B cell (primary cell): ENCODE data around the gene KCNQ1OT1. TPM values are rescaled to one million over a fixed set of nuclear protein-coding genes. Genes with fewer than 3 reads are reported as not detected.

ENCODE experiments used
- ATAC-seq: fragments of 200-7000 bp; cut with Tn5 transposase; one replicate; pipeline ENCODE4 v1.10.0; 2021; ENCODE audit warnings: low read depth, mild to moderate bottlenecking, moderate number of reproducible peaks, moderate library complexity
- CTCF ChIA-PET: fragments of 350-600 bp; sonication (Branson Sonifier 250); formaldehyde crosslinking; loops from one replicate; lab custom pipeline; 2021; ENCODE audit warnings: antibody characterized with exemption, inconsistent platforms; lab: Charles Lee
- POLR2A ChIA-PET: fragments of 350-600 bp; sonication (Branson Sonifier 250); formaldehyde crosslinking; loops from one replicate; lab custom pipeline; 2021; ENCODE audit warnings: antibody characterized with exemption; lab: Charles Lee
- DNase-seq: peaks from one replicate; pipeline ENCODE4 v3.0.0; 2013
- H2AFZ ChIP-seq: 2 replicates; pipeline ENCODE4 v1.6.1; 2012; ENCODE audit warnings: mild to moderate bottlenecking, low read depth, low read length; ENCODE audit not compliant: insufficient read depth, poor library complexity, severe bottlenecking
- H3K27ac ChIP-seq, 2 donors: 1 replicate in 1 of 2; 2 replicates in 1 of 2; pipeline ENCODE4 v1.5.1; 2012 to 2013; ENCODE audit warnings: low read length in 2 of 2, mild to moderate bottlenecking in 2 of 2, moderate library complexity in 1 of 2
- H3K27me3 ChIP-seq, 4 experiments: fragments of 200-600 bp in 1 of 4; sonication (generic) in 1 of 4; replicated peaks in 1 of 4; 1 replicate in 2 of 4; 2 replicates in 2 of 4; pipeline versions ENCODE4 v1.6.1 to v1.7.0; 2013 to 2016; ENCODE audit warnings: low read length in 3 of 4, mild to moderate bottlenecking in 2 of 4, mixed read lengths in 1 of 4, moderate library complexity in 1 of 4; ENCODE audit not compliant: insufficient read depth in 4 of 4, control insufficient read depth in 3 of 4; ENCODE audit errors: control extremely low read depth in 1 of 4
- H3K36me3 ChIP-seq, 2 experiments: replicated peaks in 1 of 2; 1 replicate in 1 of 2; 2 replicates in 1 of 2; pipeline versions ENCODE4 v1.6.1 to v1.7.1; 2013; ENCODE audit warnings: low read length in 1 of 2; ENCODE audit not compliant: insufficient read depth in 2 of 2, control insufficient read depth in 1 of 2; ENCODE audit errors: control extremely low read depth in 1 of 2, extremely low read depth in 1 of 2
- H3K4me1 ChIP-seq, 2 donors: fragments of 200-600 bp in 1 of 2; sonication (generic) in 1 of 2; 1 replicate in 1 of 2; 2 replicates in 1 of 2; pipeline versions ENCODE4 v1.5.1 to v1.6.1; 2013 to 2017; ENCODE audit warnings: low read length in 2 of 2; ENCODE audit not compliant: control insufficient read depth in 2 of 2, insufficient read depth in 2 of 2
- H3K4me2 ChIP-seq: replicated peaks from 2 replicates; pipeline ENCODE3; 2012; ENCODE audit warnings: mild to moderate bottlenecking, low read depth, low read length; ENCODE audit not compliant: poor library complexity, severe bottlenecking
- H3K4me3 ChIP-seq, 5 experiments: fragments of 200-600 bp in 1 of 5; sonication (generic) in 1 of 5; 1 replicate in 3 of 5; 2 replicates in 2 of 5; pipeline versions ENCODE4 v1.5.1 to v1.7.0; 2011 to 2016; ENCODE audit warnings: low read length in 4 of 5, mild to moderate bottlenecking in 4 of 5, low read depth in 2 of 5, control low read depth in 1 of 5, moderate library complexity in 1 of 5; ENCODE audit not compliant: insufficient read depth in 1 of 5; ENCODE audit errors: control extremely low read depth in 1 of 5, extremely low read depth in 1 of 5
- H3K79me2 ChIP-seq: fragments of 200-600 bp; sonication (generic); one replicate; pipeline ENCODE4 v1.6.0; 2016; ENCODE audit warnings: low read length; ENCODE audit not compliant: control insufficient read depth, insufficient read depth
- H3K9ac ChIP-seq: fragments of 200-600 bp; sonication (generic); 2 replicates; pipeline ENCODE4 v1.6.1; 2017; ENCODE audit warnings: mild to moderate bottlenecking, low read length, moderate library complexity
- H3K9me3 ChIP-seq, 3 donors: one replicate each; pipeline versions ENCODE4 v1.6.1 to v1.7.1; 2013; ENCODE audit warnings: low read length in 2 of 3; ENCODE audit not compliant: control insufficient read depth in 2 of 3, insufficient read depth in 1 of 3; ENCODE audit errors: control extremely low read depth in 1 of 3
- H4K20me1 ChIP-seq: 2 replicates; pipeline ENCODE4 v1.6.0; 2012; ENCODE audit warnings: mild to moderate bottlenecking, low read length; ENCODE audit not compliant: insufficient read depth, control insufficient read depth, poor library complexity, severe bottlenecking
- H3K27ac Mint-ChIP-seq: one replicate; pipeline ENCODE4 v1.8.0; 2021; ENCODE audit warnings: mixed read lengths
- H3K27me3 Mint-ChIP-seq: one replicate; pipeline ENCODE4 v1.8.0; 2021; ENCODE audit warnings: mixed read lengths
- H3K4me1 Mint-ChIP-seq: one replicate; pipeline ENCODE4 v1.8.0; 2021; ENCODE audit warnings: mixed read lengths
- H3K4me3 Mint-ChIP-seq: one replicate; pipeline ENCODE4 v1.8.0; 2021; ENCODE audit warnings: mixed read lengths
- H3K9me3 Mint-ChIP-seq: one replicate; pipeline ENCODE4 v1.8.0; 2022; ENCODE audit warnings: mixed read lengths; ENCODE audit not compliant: insufficient read depth
- CTCF ChIP-seq: fragments of 200-600 bp; IDR thresholded peaks from one replicate; pipeline ENCODE4 v1.8.0; 2022; ENCODE audit warnings: antibody characterized with exemption, mild to moderate bottlenecking
- EZH2 ChIP-seq: IDR thresholded peaks from 2 replicates; pipeline ENCODE4 v1.6.1; 2012; ENCODE audit warnings: borderline replicate concordance, low read depth, mild to moderate bottlenecking, moderate library complexity, low read length; ENCODE audit not compliant: insufficient read depth, poor library complexity, severe bottlenecking
- WGBS: methylation state at CpG from one replicate; pipeline ENCODE4 v1.1.5; 2013; ENCODE audit warnings: missing lambda C conversion rate; ENCODE audit not compliant: insufficient coverage; 5-methylcytosine and 5-hydroxymethylcytosine counted together
- intact Hi-C: fragments of 100-400 bp; cut with micrococcal nuclease; formaldehyde crosslinking; loops from one replicate; pipeline ENCODE4 v1.10.0; 2022
- polyA plus RNA-seq: library from polyadenylated mRNA; depleted of rRNA; stranded (reverse); fragments of >200 nt; gene quantifications from 2 replicates; pipeline ENCODE4 v1.2.3, GENCODE V29; 2012
- total RNA-seq, 2 donors: library from RNA; stranded (reverse); fragments of 120-200 nt in 1 of 2; gene quantifications; 1 replicate in 1 of 2; 2 replicates in 1 of 2; pipeline versions ENCODE4 v1.2.3 to v1.2.4, GENCODE V29; 2013 to 2022

KCNQ1OT1 gene
- total and polyA plus RNA-seq, 2 donors (not counting 1 experiment from before 2014, with no cell fraction given): 0.03 to 0.89 TPM

GRCh38 chr11:2664791-2665525 lies 34.8 kb downstream of the KCNQ1OT1 start:
- Mint-ChIP-seq H3K27ac (no peak overlapping the region), H3K4me1 (peaks cover under 1% of the 10 kb centered on the region), H3K27me3 (no peaks in the 10 kb centered on the region), H3K4me3 (no peak overlapping the region), H3K9me3 (no peaks in the 10 kb centered on the region)
- H3K4me1 ChIP-seq: no peaks in the 10 kb centered on the region
- H2AFZ ChIP-seq: no peak overlapping the region
- H3K36me3 ChIP-seq: peaks cover 0 to 17% of the 10 kb centered on the region in 2 experiments
- ATAC-seq (no peak), DNase-seq (no peak)
- H3K4me2 ChIP-seq: no peak overlapping the region
- no peak overlapping the region for H3K4me3 ChIP-seq
- no peak for TF ChIP-seq EZH2
- no peak for TF ChIP-seq CTCF
- H3K27me3 ChIP-seq: no peaks in the 10 kb centered on the region
- intact Hi-C loops: no loop called here
- no peaks in the 10 kb centered on the region for H3K79me2 ChIP-seq
- H4K20me1 ChIP-seq: no peaks in the 10 kb centered on the region
- H3K9ac ChIP-seq: no peak overlapping the region
- 95% methylated on average over 11 of the region's 14 CpGs for WGBS
- ChIA-PET CTCF (no interaction called here), POLR2A (no interaction called here)
- H3K27ac ChIP-seq: no peak overlapping the region
- H3K9me3 ChIP-seq: peaks cover 1 to 15% (median 9%) of the 10 kb centered on the region in 3 donors

- no peak for TF ChIP-seq CTCF
- TF ChIP-seq EZH2: no peak
- POLR2A ChIA-PET: no interaction called here
These were observed 35.4 kb downstream of the KCNQ1OT1 start for GRCh38 chr11:2664376-2664775.

More at GRCh38 chr11:2664376-2664775, 35.4 kb downstream of the KCNQ1OT1 start:
- no peak for ATAC-seq
- H3K9me3 Mint-ChIP-seq: peaks cover 1% of the 10 kb centered on the region
- DNase-seq: no peak
- H3K79me2 ChIP-seq: no peaks in the 10 kb centered on the region
- H3K4me1 ChIP-seq: no peaks in the 10 kb centered on the region
- CTCF ChIA-PET: no interaction called here
- H3K4me1 Mint-ChIP-seq: no peaks in the 10 kb centered on the region
- peaks cover 3 to 15% (median 14%) of the 10 kb centered on the region in 3 donors for H3K9me3 ChIP-seq
- H4K20me1 ChIP-seq: no peaks in the 10 kb centered on the region
- no peaks in the 10 kb centered on the region for H3K27me3 ChIP-seq
- no peak overlapping the region for H3K4me3 Mint-ChIP-seq
- no peak overlapping the region for H3K27ac Mint-ChIP-seq
- no peak overlapping the region for H3K4me3 ChIP-seq
- H3K9ac ChIP-seq: no peak overlapping the region
- H2AFZ ChIP-seq: no peak overlapping the region
- H3K36me3 ChIP-seq: peaks cover 0 to 17% of the 10 kb centered on the region in 2 experiments
- WGBS: 89% methylated on average over 9 of the region's 9 CpGs
- no peak overlapping the region for H3K4me2 ChIP-seq
- no peaks in the 10 kb centered on the region for H3K27me3 Mint-ChIP-seq
- H3K27ac ChIP-seq: no peak overlapping the region
- intact Hi-C loops: no loop called here
